Immature natural killer cell (primary cell): Measurements from ENCODE around the gene CHTOP. TPM values are rescaled to one million over a fixed set of nuclear protein-coding genes. Genes with fewer than 3 reads are reported as not detected.
"Not testable (repeated sequence)": the region's sequence is repeated elsewhere in the genome, so short reads cannot be mapped to it uniquely, and the experiment has no call there.

Experiments
- DNase-seq, 3 donors: peaks; one replicate each; pipeline ENCODE4 v3.0.0; 2022; ENCODE audit warnings: mixed read lengths in 1 of 3
- H3K27ac Mint-ChIP-seq, 6 donors: one replicate each; pipeline ENCODE4 v1.8.0; 2020; ENCODE audit warnings: mixed read lengths in 6 of 6, mild to moderate bottlenecking in 5 of 6, inconsistent platforms in 4 of 6, moderate library complexity in 3 of 6
- H3K27me3 Mint-ChIP-seq, 3 donors: one replicate each; pipeline ENCODE4 v1.8.0; 2020 to 2021; ENCODE audit warnings: low read depth in 3 of 3, mild to moderate bottlenecking in 3 of 3, mixed read lengths in 3 of 3, moderate library complexity in 3 of 3, inconsistent platforms in 1 of 3
- H3K36me3 Mint-ChIP-seq, 3 donors: one replicate each; pipeline ENCODE4 v1.8.0; 2020; ENCODE audit warnings: mixed read lengths in 3 of 3, inconsistent platforms in 2 of 3, mild to moderate bottlenecking in 2 of 3
- H3K4me1 Mint-ChIP-seq, 2 donors: one replicate each; pipeline ENCODE4 v1.8.0; 2020; ENCODE audit warnings: inconsistent platforms in 2 of 2, mild to moderate bottlenecking in 2 of 2, mixed read lengths in 2 of 2, moderate library complexity in 1 of 2
- H3K4me3 Mint-ChIP-seq, 5 donors: one replicate each; pipeline ENCODE4 v1.8.0; 2020; ENCODE audit warnings: mild to moderate bottlenecking in 5 of 5, mixed read lengths in 5 of 5, inconsistent platforms in 3 of 5, moderate library complexity in 3 of 5
- H3K9me3 Mint-ChIP-seq, 6 donors: one replicate each; pipeline ENCODE4 v1.8.0; 2020; ENCODE audit warnings: mild to moderate bottlenecking in 6 of 6, mixed read lengths in 6 of 6, inconsistent platforms in 4 of 6, moderate library complexity in 3 of 6
- polyA plus RNA-seq, 3 donors: library from polyadenylated mRNA; unstranded; fragments of 300-500 nt; fragmentation: Illumina TruSeq; gene quantifications; one replicate each; pipeline ENCODE4 v1.2.3, GENCODE V29; 2021

The CHTOP gene
- polyA plus RNA-seq, 3 donors from 2014 or later = 37.5 to 70.8 (median 63.1) TPM

DNA sequence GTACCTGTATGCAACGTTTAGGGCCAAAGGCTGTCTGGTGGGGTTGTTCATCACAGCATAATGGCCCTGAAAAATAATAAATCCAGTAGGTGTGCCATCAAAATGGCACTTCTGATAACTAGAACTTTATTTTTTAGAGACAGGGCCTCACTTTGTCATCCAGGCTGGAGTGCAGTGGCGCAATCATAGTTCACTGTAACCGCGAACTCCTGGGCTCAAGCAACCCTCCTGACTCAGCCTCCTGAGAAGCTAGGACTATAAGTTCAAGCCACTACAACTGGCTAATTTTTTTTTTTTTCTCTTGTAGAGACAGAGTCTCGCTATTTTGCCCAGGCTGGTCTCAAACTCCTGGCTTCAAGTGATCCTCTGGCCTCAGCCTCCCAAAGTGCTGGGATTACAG lies 29.3 kb downstream of the CHTOP start:
- Mint-ChIP-seq H3K4me1 (peaks cover 16 to 35% of the 10 kb centered on the region in 2 donors), H3K27ac (no peak overlapping the region), H3K4me3 (no peak overlapping the region), H3K9me3 (no peaks in the 10 kb centered on the region), H3K27me3 (peaks cover 0 to 2% (median 1%) of the 10 kb centered on the region in 3 donors), H3K36me3 (peaks cover 27 to 47% (median 38%) of the 10 kb centered on the region in 3 donors)
- no peak for DNase-seq

DNA sequence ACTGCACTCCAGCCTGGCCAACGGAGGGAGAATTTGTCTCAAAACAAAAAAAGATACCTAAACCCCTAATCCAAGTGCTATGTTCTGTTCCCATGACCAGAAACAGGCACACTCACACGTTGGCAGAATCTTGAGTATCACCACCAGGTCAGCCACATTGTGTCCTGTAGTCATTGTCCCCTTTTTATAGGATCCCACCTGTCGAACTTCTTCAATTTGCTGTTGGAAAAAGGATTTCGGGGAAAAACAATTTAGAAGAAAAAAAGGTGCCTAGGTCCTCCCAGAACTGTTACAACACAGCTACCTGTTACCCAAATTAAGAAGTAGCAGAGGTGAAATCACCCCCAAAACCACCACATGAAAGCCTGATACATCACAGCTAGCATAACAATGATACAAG lies 33.6 kb downstream of the CHTOP start:
- Mint-ChIP-seq H3K27ac (peak overlapping the region in 2 of 6 donors; percentile 5 to 45), H3K27me3 (peaks cover 0 to 6% (median 2%) of the 10 kb centered on the region in 3 donors), H3K4me3 (peak overlapping the region in 1 of 5 donors; percentile 19), H3K36me3 (peaks cover 23 to 43% (median 33%) of the 10 kb centered on the region in 3 donors), H3K4me1 (peaks cover 17 to 19% of the 10 kb centered on the region in 2 donors), H3K9me3 (no peaks in the 10 kb centered on the region)
- no peak for DNase-seq

DNA sequence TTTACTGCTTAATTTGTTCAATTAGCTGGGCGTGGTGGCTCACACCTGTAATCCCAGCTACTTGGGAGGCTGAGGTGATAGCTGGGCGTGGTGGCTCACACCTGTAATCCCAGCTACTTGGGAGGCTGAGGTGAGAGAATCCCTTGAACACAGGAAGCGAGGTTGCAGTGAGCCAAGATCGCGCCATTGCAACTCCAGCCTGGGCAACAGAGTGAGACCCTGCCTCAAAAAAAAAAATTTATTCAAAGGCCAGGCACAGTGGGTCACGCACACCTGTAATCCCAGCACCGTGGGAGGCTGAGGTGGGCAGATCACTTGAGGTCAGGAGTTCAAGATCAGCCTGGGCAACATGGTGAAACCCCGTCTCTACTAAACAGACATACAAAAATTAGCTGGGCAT lies 34.8 kb downstream of the CHTOP start:
- peaks cover 22 to 40% (median 30%) of the 10 kb centered on the region in 3 donors for H3K36me3 Mint-ChIP-seq
- peak overlapping the region in 1 of 5 donors; percentile 56 for H3K4me3 Mint-ChIP-seq
- peaks cover 17 to 23% of the 10 kb centered on the region in 2 donors for H3K4me1 Mint-ChIP-seq
- not testable (repeated sequence) for DNase-seq, H3K27me3 Mint-ChIP-seq, H3K9me3 Mint-ChIP-seq
- peak overlapping the region in 1 of 6 donors; percentile 11 for H3K27ac Mint-ChIP-seq

DNA sequence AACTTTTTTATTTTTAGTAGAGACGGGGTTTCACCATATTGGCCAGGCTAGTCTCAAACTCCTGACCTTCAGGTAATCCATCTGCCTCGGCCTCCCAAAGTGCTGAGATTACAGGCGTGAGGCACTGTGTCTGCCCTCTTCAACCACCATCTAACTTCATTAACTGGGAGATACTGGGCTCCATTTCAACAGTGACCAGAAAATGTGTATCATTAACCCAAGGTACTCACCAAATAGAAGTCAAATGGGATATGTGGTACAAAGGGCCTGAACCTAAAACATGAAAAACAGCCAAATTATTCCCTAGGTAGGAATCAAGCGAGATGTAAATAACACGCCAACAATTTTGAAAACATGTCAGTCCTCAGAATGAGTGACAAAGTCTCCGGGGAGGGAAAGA lies 35.7 kb downstream of the CHTOP start:
- H3K27me3 Mint-ChIP-seq = peaks cover 0 to 6% (median 2%) of the 10 kb centered on the region in 3 donors
- no peaks in the 10 kb centered on the region for H3K9me3 Mint-ChIP-seq
- peaks cover 22 to 32% (median 24%) of the 10 kb centered on the region in 3 donors for H3K36me3 Mint-ChIP-seq
- peaks cover 17 to 23% of the 10 kb centered on the region in 2 donors for H3K4me1 Mint-ChIP-seq
- DNase-seq = no peak
- H3K4me3 Mint-ChIP-seq = no peak overlapping the region
- H3K27ac Mint-ChIP-seq = peak overlapping the region in 3 of 6 donors; percentile 35 to 62 (median 61)

DNA sequence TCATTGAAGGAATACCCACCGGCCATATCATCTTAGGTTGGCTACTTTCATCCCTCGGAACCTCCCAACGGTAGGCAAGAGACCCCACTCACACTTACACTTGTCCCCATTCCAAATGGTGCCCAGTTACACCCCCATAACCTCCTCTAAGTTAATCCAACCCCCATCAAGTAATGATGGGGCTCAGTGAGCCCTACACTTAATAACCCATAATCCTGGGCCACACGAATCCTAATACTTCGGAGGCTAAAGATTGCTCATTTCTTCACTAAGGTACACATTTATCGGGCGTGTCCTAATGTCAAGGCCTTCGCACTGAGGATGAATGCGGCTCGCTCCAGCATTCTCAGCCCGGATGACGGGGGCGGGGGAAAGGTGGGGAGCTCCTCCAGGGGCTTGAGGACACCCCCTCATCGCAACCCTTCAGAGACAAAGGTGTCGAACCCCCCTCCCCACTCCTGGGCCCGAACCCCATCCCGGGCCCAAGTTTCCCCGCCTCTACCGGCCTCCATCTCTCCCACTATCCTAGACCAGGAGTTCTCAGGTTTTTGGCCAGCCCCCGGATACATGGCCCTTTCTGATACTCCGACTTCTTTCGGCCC lies 36.5 kb downstream of the CHTOP start:
- Mint-ChIP-seq H3K4me1 (peaks cover 17 to 23% of the 10 kb centered on the region in 2 donors), H3K27ac (no peak overlapping the region), H3K27me3 (peaks cover 0 to 6% (median 2%) of the 10 kb centered on the region in 3 donors), H3K36me3 (peaks cover 15 to 25% (median 16%) of the 10 kb centered on the region in 3 donors), H3K4me3 (no peak overlapping the region), H3K9me3 (no peaks in the 10 kb centered on the region)
- DNase-seq = no peak

DNA sequence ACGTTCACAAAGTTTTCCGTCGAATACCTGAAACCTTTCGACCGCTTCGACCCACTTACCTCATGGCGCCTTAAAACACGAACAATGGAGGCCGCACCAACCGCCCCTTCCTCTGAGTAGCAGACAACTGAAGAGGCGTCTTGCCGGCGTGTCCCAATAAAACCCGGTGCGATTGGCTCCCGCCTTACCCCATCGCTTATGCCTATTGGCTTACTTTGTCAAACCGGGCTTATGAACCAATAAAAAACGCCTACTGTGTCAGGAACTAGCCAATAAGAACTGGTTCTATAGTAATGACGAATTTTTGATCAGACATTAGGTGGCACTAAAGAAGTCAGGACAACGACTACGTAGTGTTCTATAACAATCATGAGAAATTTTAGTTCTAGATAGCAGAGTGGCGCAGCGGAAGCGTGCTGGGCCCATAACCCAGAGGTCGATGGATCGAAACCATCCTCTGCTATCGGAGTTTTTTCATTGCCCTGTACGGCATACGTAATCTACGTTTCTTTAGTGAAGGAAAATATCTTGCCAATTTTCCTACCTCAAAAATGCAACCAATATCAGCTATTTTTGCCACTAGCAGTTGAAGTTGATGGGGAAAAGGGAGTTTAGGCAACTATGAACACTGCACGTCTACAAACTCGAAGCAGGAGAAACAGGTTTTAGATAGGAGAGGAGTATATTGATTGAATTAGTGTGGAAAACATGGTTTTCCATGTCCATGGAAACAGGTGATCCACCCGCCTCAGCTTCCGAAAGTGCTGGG lies 37.2 kb downstream of the CHTOP start, which contains the start of gene ILF2:
Gene ILF2 (minus strand): TSS at position 135 of the 769 bp plus-strand sequence. CDS start 71 bp downstream, at position 64.
- no peak within 1 kb of the TSS for H3K4me3 Mint-ChIP-seq
- H3K4me1 Mint-ChIP-seq = peaks cover 17 to 23% of the 10 kb centered on the region in 2 donors
- H3K36me3 Mint-ChIP-seq = peaks cover 11 to 19% (median 14%) of the 10 kb centered on the region in 3 donors
- no peaks in the 10 kb centered on the region for H3K9me3 Mint-ChIP-seq
- peaks cover 0 to 6% (median 0%) of the 10 kb centered on the region in 3 donors for H3K27me3 Mint-ChIP-seq
- DNase-seq = peak; percentile 97 to 98 (median 98)
- peak within 1 kb of the TSS in 2 of 6 donors; percentile 39 to 90 for H3K27ac Mint-ChIP-seq

DNA sequence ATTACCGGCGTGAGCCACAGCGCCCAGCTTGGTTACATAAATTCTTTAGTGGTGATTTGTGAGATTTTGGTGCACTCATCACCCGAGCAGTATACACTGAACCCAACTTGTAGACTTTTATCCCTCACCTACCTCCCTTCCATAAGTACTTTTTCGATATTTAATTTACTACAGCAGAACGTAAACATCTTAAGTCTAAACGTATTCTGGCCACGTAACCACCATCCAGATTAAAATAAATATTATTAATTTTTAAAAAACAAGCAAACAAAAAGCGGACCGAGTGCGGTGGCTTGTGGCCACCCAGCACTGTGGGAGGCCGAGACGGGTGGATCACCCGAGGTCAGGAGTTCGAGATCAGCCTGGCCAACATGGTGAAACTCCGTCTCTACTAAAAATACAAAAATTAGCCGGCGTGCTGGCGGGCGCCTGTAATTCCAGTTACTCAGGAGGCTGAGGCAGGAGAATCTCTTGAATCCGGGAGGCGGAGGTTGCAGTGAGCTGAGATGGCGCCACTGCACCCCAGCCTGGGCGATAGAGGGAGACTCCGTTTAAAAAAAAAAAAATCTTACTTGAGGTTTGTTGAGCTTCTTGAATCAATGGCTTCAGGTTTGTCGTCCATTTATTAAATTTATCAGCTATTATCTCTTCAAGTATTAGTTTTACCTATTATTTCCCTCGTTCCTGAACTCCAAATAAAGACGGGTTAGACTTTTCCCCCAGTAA lies 37.9 kb downstream of the CHTOP start:
- not testable (repeated sequence) for H3K4me3 Mint-ChIP-seq, H3K9me3 Mint-ChIP-seq, H3K27me3 Mint-ChIP-seq
- Mint-ChIP-seq H3K36me3 (peaks cover 11 to 19% (median 14%) of the 10 kb centered on the region in 3 donors), H3K4me1 (peaks cover 17 to 23% of the 10 kb centered on the region in 2 donors), H3K27ac (peak overlapping the region in 3 of 6 donors; percentile 39 to 90 (median 64))
- peak in 1 of 3 donors; percentile 65 for DNase-seq

DNA sequence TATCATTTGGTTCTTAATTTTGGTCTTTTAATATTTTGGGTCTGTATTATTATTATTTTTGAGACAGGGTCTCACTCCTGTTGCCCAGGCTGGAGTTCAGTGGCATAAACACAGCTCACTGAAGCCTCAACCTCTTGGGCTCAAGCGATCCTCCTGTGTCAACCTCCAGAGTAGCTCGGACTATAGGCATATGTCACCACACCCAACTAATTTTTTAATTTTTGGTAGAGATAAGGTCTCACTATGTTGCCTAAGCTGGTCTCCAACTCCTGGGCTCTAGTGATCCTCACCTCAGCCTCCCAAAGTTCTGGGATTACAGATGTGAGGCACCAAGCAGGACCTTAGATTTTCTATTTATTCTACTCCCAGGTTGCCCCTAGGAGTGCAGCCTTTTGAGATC lies 39.6 kb downstream of the CHTOP start:
- H3K27ac Mint-ChIP-seq = peak overlapping the region in 4 of 6 donors; percentile 70 to 78 (median 73)
- H3K27me3 Mint-ChIP-seq = peaks cover 7 to 12% (median 11%) of the 10 kb centered on the region in 3 donors
- no peaks in the 10 kb centered on the region for H3K9me3 Mint-ChIP-seq
- peaks cover 22 to 24% of the 10 kb centered on the region in 2 donors for H3K4me1 Mint-ChIP-seq
- peaks cover 0 to 6% (median 0%) of the 10 kb centered on the region in 3 donors for H3K36me3 Mint-ChIP-seq
- H3K4me3 Mint-ChIP-seq = peak overlapping the region in 4 of 5 donors; percentile 52 to 84 (median 68)
- no peak for DNase-seq

DNA sequence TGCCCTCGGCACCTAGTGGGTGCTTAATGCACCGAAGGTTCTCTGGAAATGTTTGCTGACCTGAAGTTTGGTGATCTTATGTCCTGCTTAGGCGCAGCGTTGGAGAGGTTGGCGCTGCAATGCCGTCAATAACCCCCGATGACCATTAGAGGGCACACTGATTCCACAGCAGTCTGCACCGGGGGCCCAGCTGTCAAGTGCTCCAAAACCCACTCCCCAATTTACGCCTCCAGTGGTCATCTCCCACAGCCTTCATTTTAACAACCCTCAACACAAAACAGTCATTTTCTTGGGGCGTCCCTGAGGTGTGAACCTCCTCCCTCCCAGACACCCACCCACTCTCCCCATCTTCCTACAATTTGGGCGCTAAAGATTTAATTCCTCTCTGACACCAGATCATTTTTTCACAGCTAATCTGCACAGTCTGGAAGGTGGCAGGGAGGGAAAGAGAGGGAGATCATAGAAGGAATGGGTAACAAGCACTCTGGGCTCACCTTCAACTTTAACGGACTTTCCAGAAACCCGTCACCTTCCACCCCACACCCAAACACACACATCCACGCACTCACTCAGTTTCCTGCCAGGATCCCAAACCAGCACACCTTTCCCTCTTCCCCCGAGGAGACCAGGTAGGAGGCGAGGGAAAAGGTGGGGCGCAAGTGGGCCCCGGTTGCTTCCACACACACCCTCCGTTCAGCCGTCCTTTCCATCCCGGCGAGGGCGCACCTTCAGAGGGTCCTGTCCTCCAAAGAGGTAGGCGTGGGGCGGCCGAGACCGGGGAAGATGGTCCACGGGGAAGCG lies 44.1 kb downstream of the CHTOP start:
- H3K4me1 Mint-ChIP-seq = peaks cover 17 to 25% of the 10 kb centered on the region in 2 donors
- H3K27ac Mint-ChIP-seq = no peak overlapping the region
- H3K36me3 Mint-ChIP-seq = no peaks in the 10 kb centered on the region
- peaks cover 15 to 37% (median 19%) of the 10 kb centered on the region in 3 donors for H3K27me3 Mint-ChIP-seq
- no peaks in the 10 kb centered on the region for H3K9me3 Mint-ChIP-seq
- peak overlapping the region; percentile 65 to 86 (median 78) for H3K4me3 Mint-ChIP-seq
- DNase-seq = peak; percentile 29 to 47 (median 44)

DNA sequence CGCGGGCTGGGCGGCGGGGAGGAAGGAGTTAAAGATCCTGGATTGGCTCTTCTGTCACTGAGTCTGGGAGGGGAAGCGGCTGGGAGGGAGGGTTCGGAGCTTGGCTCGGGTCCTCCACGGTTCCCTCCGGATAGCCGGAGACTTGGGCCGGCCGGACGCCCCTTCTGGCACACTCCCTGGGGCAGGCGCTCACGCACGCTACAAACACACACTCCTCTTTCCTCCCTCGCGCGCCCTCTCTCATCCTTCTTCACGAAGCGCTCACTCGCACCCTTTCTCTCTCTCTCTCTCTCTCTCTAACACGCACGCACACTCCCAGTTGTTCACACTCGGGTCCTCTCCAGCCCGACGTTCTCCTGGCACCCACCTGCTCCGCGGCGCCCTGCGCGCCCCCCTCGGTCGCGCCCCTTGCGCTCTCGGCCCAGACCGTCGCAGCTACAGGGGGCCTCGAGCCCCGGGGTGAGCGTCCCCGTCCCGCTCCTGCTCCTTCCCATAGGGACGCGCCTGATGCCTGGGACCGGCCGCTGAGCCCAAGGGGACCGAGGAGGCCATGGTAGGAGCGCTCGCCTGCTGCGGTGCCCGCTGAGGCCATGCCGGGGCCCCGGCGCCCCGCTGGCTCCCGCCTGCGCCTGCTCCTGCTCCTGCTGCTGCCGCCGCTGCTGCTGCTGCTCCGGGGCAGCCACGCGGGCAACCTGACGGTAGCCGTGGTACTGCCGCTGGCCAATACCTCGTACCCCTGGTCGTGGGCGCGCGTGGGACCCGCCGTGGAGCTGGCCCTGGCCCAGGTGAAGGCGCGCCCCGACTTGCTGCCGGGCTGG lies 44.9 kb downstream of the CHTOP start, which contains the start of gene NPR1:
Gene NPR1 (plus strand): TSS at position 170 of the 818 bp plus-strand sequence. CDS start 421 bp downstream, at position 591.
- Mint-ChIP-seq H3K9me3 (no peaks in the 10 kb centered on the region), H3K27ac (peak within 1 kb of the TSS in 1 of 6 donors; percentile 49), H3K36me3 (no peaks in the 10 kb centered on the region), H3K27me3 (peaks cover 15 to 37% (median 19%) of the 10 kb centered on the region in 3 donors), H3K4me1 (peaks cover 17 to 20% of the 10 kb centered on the region in 2 donors), H3K4me3 (peak within 1 kb of the TSS; percentile 73 to 86 (median 83))
- DNase-seq = no peak

DNA sequence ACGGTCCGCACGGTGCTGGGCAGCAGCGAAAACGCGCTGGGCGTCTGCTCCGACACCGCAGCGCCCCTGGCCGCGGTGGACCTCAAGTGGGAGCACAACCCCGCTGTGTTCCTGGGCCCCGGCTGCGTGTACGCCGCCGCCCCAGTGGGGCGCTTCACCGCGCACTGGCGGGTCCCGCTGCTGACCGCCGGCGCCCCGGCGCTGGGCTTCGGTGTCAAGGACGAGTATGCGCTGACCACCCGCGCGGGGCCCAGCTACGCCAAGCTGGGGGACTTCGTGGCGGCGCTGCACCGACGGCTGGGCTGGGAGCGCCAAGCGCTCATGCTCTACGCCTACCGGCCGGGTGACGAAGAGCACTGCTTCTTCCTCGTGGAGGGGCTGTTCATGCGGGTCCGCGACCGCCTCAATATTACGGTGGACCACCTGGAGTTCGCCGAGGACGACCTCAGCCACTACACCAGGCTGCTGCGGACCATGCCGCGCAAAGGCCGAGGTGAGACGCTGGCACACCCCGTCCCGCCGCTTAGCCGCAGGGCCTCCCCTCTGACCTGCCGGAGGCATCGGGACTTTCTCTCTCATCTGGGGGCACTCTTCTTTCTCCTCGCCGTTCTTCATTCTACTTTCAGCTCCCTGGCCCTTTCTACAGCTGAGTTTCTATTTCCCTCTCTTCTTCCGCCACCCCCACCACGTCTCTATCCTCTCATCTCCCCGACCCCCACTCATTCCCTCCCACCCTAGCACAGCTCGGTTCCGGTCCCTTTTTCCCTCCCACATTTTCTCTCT lies 45.7 kb downstream of the CHTOP start:
- H3K4me3 Mint-ChIP-seq = peak overlapping the region; percentile 59 to 83 (median 74)
- H3K4me1 Mint-ChIP-seq = peaks cover 17 to 20% of the 10 kb centered on the region in 2 donors
- H3K36me3 Mint-ChIP-seq = no peaks in the 10 kb centered on the region
- H3K9me3 Mint-ChIP-seq = no peaks in the 10 kb centered on the region
- peaks cover 15 to 40% (median 23%) of the 10 kb centered on the region in 3 donors for H3K27me3 Mint-ChIP-seq
- peak overlapping the region in 1 of 6 donors; percentile 7 for H3K27ac Mint-ChIP-seq
- peak in 2 of 3 donors; percentile 10 to 21 for DNase-seq
